ENCODE data around the gene AGPAT3.

GRCh38 chr21:43886565-43886964, 21.5 kb downstream of the AGPAT3 start:
- TF ChIP-seq HDAC2 (IDR thresholded peaks at IDR 0.05) (no peak), RARB (CRISPR knock-in tag; IDR thresholded peaks at IDR 0.05) (no peak), CTCF (IDR thresholded peaks at IDR 0.05) (no peak)
- TF ChIP-seq, protein P1, sequence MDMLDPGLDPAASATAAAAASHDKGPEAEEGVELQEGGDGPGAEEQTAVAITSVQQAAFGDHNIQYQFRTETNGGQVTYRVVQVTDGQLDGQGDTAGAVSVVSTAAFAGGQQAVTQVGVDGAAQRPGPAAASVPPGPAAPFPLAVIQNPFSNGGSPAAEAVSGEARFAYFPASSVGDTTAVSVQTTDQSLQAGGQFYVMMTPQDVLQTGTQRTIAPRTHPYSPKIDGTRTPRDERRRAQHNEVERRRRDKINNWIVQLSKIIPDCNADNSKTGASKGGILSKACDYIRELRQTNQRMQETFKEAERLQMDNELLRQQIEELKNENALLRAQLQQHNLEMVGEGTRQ (IDR thresholded peaks at IDR 0.05): no peak
